GM19023 (cell line): ENCODE results near the gene WASHC4.

Experiments
- ATAC-seq: cut with Tn5 transposase; IDR thresholded peaks from one replicate; pipeline ENCODE4 v1.9.1; 2021; ENCODE audit warnings: mild to moderate bottlenecking, moderate library complexity; ENCODE audit not compliant: unreplicated experiment

Gene WASHC4

DNA sequence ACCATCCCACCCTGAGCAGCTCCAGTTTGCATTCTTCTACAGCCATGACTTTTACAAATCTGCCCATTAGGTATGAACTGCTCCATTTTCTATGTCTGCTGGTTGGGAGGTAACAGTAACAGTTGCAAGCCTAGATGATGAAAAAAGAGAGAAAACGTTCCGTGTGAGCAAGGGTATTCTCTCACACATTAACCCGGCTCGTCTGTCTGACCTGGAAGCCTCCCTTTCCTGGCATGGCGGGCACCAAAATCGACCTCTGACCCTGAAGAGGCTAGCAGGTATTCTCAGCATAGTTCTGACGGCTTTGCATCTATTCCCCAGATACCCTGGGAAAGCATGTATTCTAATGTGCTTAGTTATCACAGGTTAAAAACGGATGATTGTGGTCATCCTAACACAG lies 96.6 kb downstream of the WASHC4 start:
- ATAC-seq: no peak

- no peak for ATAC-seq
These were observed 97.4 kb downstream of the WASHC4 start for GRCh38 chr12:105204916-105205315.

DNA sequence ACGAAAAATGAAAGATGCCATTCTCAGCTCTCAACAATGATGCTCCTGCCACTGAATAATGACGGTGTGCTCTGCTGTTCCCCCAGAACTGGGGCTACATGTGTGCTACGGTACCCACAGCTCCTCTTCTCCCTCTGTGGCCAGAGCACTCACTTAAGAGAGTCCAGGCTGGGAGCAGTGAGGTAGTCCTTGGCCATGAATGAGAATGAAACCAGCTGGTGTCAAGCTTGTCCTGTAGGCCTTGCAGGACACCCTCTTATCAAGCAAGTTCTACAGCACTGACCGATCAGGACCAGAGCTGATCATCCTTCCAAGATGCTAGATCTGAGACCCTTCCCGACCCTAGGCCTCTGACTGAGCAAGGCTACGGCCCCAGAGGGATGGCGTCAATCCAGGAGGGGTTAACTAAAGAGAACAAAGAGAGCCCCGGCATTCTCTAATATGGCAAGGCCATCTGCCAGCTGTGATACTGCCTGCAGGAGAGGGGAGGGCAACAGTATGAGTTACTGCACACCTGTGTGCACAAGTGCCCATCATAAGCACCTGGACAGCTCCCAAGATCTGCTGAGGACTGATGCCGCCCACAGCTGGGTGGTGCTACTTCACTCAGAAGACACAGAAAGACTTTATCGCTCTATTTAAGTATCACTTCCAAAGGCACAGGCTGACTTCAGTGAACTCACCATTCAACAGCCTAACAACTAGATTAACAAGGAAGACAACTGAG lies 98.0 kb downstream of the WASHC4 start:
- ATAC-seq: no peak

GRCh38 chr12:105206686-105207374 lies 99.3 kb downstream of the WASHC4 start:
- ATAC-seq: no peak

DNA sequence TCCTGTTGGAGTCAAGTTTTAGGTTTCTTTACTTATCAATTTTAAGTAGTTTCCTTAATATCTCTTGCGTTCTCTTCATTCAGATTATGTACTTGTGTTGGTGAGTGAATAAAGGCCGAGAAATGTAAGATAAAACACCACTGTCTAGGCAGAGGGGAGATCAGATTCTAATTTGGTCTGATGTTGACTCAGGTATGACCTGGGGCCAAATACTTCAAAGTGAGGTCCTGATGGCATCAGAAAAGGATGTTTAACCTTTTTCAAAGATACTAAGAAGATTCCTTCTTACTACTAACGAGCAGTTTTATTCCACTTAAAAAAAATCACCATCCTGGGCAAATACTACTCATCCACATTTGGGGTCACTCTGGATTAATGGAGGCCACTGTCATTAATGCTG lies 101.6 kb downstream of the WASHC4 start:
- no peak for ATAC-seq

- no peak for ATAC-seq
These were observed 104.9 kb downstream of the WASHC4 start for GRCh38 chr12:105212438-105212837.

- no peak for ATAC-seq
These were observed 106.6 kb downstream of the WASHC4 start for GRCh38 chr12:105214148-105214547.

- ATAC-seq: no peak
These were observed 107.3 kb downstream of the WASHC4 start for GRCh38 chr12:105214670-105215375.

- ATAC-seq: no peak
These were observed 110.9 kb downstream of the WASHC4 start for GRCh38 chr12:105218434-105218833.
